ENCODE results near the gene TPD52L1. TPM values are rescaled to one million over a fixed set of nuclear protein-coding genes. Genes with fewer than 3 reads are reported as not detected.
"Not testable (repeated sequence)": the region's sequence is repeated elsewhere in the genome, so short reads cannot be mapped to it uniquely, and the experiment has no call there.

TPD52L1 gene
- total RNA-seq, 4 donors from 2014 or later, result 13.4 to 39.6 (median 21.2) TPM

DNA sequence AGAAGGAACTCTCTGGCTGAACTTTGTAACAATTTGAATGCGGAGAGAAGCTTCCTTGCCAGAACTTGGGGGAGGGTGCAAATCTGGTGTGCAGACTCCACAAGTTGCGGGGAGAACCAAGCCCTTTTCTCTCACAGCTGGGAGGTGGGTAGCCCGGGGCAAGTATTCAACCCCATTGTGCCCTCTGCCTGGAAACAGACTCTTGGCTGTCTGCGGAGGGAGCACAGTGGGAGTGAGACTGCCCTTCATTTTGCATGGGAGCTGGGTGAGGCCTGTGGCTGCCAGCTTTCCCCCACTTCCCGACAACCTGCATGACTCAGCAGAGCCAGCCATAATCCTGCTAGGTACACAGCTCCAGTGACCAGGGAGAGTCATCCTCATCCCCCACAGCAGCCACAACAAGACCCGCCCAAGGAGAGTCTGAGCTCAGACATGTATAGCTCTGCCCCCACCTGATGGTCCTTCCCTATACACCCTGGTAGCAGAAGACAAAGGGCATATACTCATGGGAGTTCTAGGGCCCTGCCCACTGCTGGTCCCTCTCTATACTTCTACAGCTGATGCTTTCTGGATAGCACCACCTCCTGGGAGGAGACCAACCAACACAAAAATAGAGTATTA, 29.4 kb upstream of the TPD52L1 start:
- Histone ChIP-seq H3K36me3 (no peaks in the 10 kb centered on the region), H3K27ac (no peak overlapping the region), H3K27me3 (no peaks in the 10 kb centered on the region), H3K4me3 (no peak overlapping the region), H3K9me3 (no peaks in the 10 kb centered on the region), H3K4me1 (no peaks in the 10 kb centered on the region)
- no peak for TF ChIP-seq POLR2A (IDR thresholded peaks at IDR 0.05)
- no peak for TF ChIP-seq CTCF (IDR thresholded peaks at IDR 0.05)
- DNase-seq, result no peak

- not testable (repeated sequence) for H3K27me3 ChIP-seq, H3K9me3 ChIP-seq, DNase-seq, H3K36me3 ChIP-seq, H3K4me1 ChIP-seq, H3K27ac ChIP-seq, H3K4me3 ChIP-seq
Measured at GRCh38 chr6:125125856-125126255, 27.7 kb upstream of the TPD52L1 start.

- DNase-seq, result no peak
Measured at GRCh38 chr6:125129354-125129753, 24.2 kb upstream of the TPD52L1 start.

GRCh38 chr6:125132058-125132457, 21.5 kb upstream of the TPD52L1 start:
- no peak overlapping the region for H3K4me3 ChIP-seq
- no peak for TF ChIP-seq POLR2A (IDR thresholded peaks at IDR 0.05)
- no peak for TF ChIP-seq CTCF (IDR thresholded peaks at IDR 0.05)
- H3K27me3 ChIP-seq, result no peaks in the 10 kb centered on the region
- H3K9me3 ChIP-seq, result no peaks in the 10 kb centered on the region
- H3K27ac ChIP-seq, result no peak overlapping the region
- no peaks in the 10 kb centered on the region for H3K36me3 ChIP-seq
- no peak for DNase-seq
- H3K4me1 ChIP-seq, result no peaks in the 10 kb centered on the region

More at GRCh38 chr6:125129354-125129753, 24.2 kb upstream of the TPD52L1 start:
- Histone ChIP-seq H3K9me3 (no peaks in the 10 kb centered on the region), H3K4me1 (no peaks in the 10 kb centered on the region), H3K4me3 (no peak overlapping the region), H3K27me3 (no peaks in the 10 kb centered on the region), H3K27ac (no peak overlapping the region), H3K36me3 (no peaks in the 10 kb centered on the region)
- TF ChIP-seq CTCF (IDR thresholded peaks at IDR 0.05) (no peak), POLR2A (IDR thresholded peaks at IDR 0.05) (no peak)

GRCh38 chr6:125136378-125136777, 17.2 kb upstream of the TPD52L1 start:
- TF ChIP-seq CTCF (IDR thresholded peaks at IDR 0.05) (no peak), POLR2A (IDR thresholded peaks at IDR 0.05) (no peak)

DNA sequence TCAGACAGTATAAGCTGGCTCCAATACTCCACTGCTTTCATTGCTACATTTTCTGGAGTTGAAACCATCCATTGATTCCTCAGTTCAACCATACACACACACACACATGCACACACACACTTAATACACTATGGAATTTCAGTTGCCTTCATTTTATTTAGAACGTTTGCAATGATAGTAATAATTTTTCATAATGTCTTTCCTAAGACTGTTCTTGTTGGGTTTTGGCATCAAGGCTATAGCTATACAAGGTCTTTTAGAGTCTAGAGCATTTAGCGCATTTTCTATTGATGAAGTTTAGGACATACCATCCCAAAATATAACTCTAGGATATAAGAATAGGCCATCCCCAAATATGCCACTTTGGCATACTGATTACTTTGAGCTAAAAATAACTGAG, 15.5 kb upstream of the TPD52L1 start:
- Histone ChIP-seq H3K4me1 (no peaks in the 10 kb centered on the region), H3K36me3 (no peaks in the 10 kb centered on the region), H3K27ac (no peak overlapping the region), H3K9me3 (no peaks in the 10 kb centered on the region), H3K4me3 (no peak overlapping the region), H3K27me3 (no peaks in the 10 kb centered on the region)
- no peak for TF ChIP-seq POLR2A (IDR thresholded peaks at IDR 0.05)
- TF ChIP-seq CTCF (IDR thresholded peaks at IDR 0.05), result no peak
- no peak for DNase-seq

More at GRCh38 chr6:125136378-125136777, 17.2 kb upstream of the TPD52L1 start:
- Histone ChIP-seq H3K9me3 (no peaks in the 10 kb centered on the region), H3K36me3 (no peaks in the 10 kb centered on the region), H3K4me1 (no peaks in the 10 kb centered on the region), H3K4me3 (no peak overlapping the region), H3K27me3 (no peaks in the 10 kb centered on the region), H3K27ac (no peak overlapping the region)
- DNase-seq, result no peak
